H1 (cell line): ENCODE data around the gene OR52K1. TPM values are rescaled to one million over a fixed set of nuclear protein-coding genes. Genes with fewer than 3 reads are reported as not detected.

Experiments
- CTCF ChIA-PET: fragments of 300-600 bp; sonication (Branson Sonifier 250); formaldehyde crosslinking; loops from one replicate; lab custom pipeline; 2021; ENCODE audit not compliant: partially characterized antibody; lab: Charles Lee
- POLR2A ChIA-PET: fragments of 300-600 bp; sonication (Branson Sonifier 250); formaldehyde crosslinking; loops from one replicate; lab custom pipeline; 2021; ENCODE audit warnings: inconsistent platforms; ENCODE audit not compliant: partially characterized antibody; lab: Charles Lee
- DNase-seq, 2 experiments: peaks; one replicate each; pipeline versions ENCODE4 v3.0.0 to v3.0.0-alpha.2; 2010 to 2022; ENCODE audit warnings: low spot score in 2 of 2, low read depth in 1 of 2, mixed read lengths in 1 of 2
- FAIRE-seq: peaks from 2 replicates; lab custom pipeline; 2011; peaks lifted over from hg19 to GRCh38; lab: Jason Lieb, UNC
- H2AFZ ChIP-seq: 2 replicates; pipeline ENCODE4 v1.8.1; 2012; ENCODE audit warnings: low read length, inconsistent platforms
- H2AK5ac ChIP-seq: 2 replicates; pipeline ENCODE4 v1.6.1; 2013; ENCODE audit warnings: low read depth, low read length
- H2BK120ac ChIP-seq: replicated peaks from 2 replicates; pipeline ENCODE3; 2013; ENCODE audit warnings: low read depth, low read length, inconsistent platforms
- H2BK12ac ChIP-seq: 2 replicates; pipeline ENCODE4 v1.6.1; 2013; ENCODE audit warnings: low read depth, low read length
- H2BK15ac ChIP-seq: 2 replicates; pipeline ENCODE4 v1.6.1; 2013; ENCODE audit warnings: low read length
- H2BK20ac ChIP-seq: 2 replicates; pipeline ENCODE4 v1.6.1; 2013; ENCODE audit warnings: low read length
- H2BK5ac ChIP-seq: 2 replicates; pipeline ENCODE4 v1.6.1; 2013; ENCODE audit warnings: low read depth, low read length
- H3K14ac ChIP-seq: 2 replicates; pipeline ENCODE4 v1.6.1; 2013; ENCODE audit warnings: inconsistent platforms; ENCODE audit not compliant: insufficient read length
- H3K18ac ChIP-seq: 2 replicates; pipeline ENCODE4 v1.6.1; 2013; ENCODE audit warnings: low read length; ENCODE audit errors: extremely low read depth
- H3K23ac ChIP-seq: 2 replicates; pipeline ENCODE4 v1.6.1; 2013; ENCODE audit warnings: inconsistent platforms; ENCODE audit not compliant: insufficient read length
- H3K23me2 ChIP-seq: 2 replicates; pipeline ENCODE4 v1.6.1; 2013; ENCODE audit warnings: low read depth, low read length
- H3K27ac ChIP-seq: 2 replicates; pipeline ENCODE4 v1.6.1; 2011; ENCODE audit warnings: low read depth, low read length, inconsistent platforms
- H3K27me3 ChIP-seq, 4 experiments: replicated peaks in 1 of 4; 1 replicate in 1 of 4; 2 replicates in 3 of 4; pipeline versions ENCODE4 v1.6.1 to v1.8.1; 2011 to 2013; ENCODE audit warnings: low read length in 3 of 4, mild to moderate bottlenecking in 3 of 4, inconsistent platforms in 2 of 4, mixed read lengths in 2 of 4, moderate library complexity in 1 of 4; ENCODE audit not compliant: control insufficient read depth in 3 of 4, insufficient read depth in 3 of 4; ENCODE audit errors: extremely low read depth in 1 of 4
- H3K36me3 ChIP-seq, 4 experiments: 2 replicates each; pipeline versions ENCODE4 v1.6.1 to v1.8.1; 2011 to 2013; ENCODE audit warnings: mild to moderate bottlenecking in 4 of 4, low read length in 3 of 4, moderate library complexity in 2 of 4, control low read depth in 1 of 4, inconsistent platforms in 1 of 4; ENCODE audit not compliant: insufficient read depth in 4 of 4, control insufficient read depth in 2 of 4
- H3K4ac ChIP-seq: replicated peaks from 2 replicates; pipeline ENCODE3; 2013; ENCODE audit warnings: low read length, low read depth, mixed read lengths, inconsistent platforms; ENCODE audit not compliant: insufficient read length
- H3K4me1 ChIP-seq, 4 experiments: replicated peaks in 1 of 4; 1 replicate in 1 of 4; 2 replicates in 3 of 4; pipeline versions ENCODE4 v1.6.1 to v1.8.1; 2011 to 2013; ENCODE audit warnings: low read length in 3 of 4, inconsistent platforms in 2 of 4, mixed read lengths in 1 of 4; ENCODE audit not compliant: insufficient read depth in 4 of 4, control insufficient read depth in 3 of 4
- H3K4me2 ChIP-seq, 2 experiments: 2 replicates each; pipeline versions ENCODE4 v1.6.1 to v1.8.1; 2011 to 2013; ENCODE audit warnings: low read depth in 2 of 2, low read length in 2 of 2, control low read depth in 1 of 2, inconsistent platforms in 1 of 2, mild to moderate bottlenecking in 1 of 2; ENCODE audit not compliant: insufficient read depth in 1 of 2
- H3K4me3 ChIP-seq, 4 experiments: fragments of 200-600, 300-600 bp in 1 of 4; sonication (generic), shearing (Covaris generic), sonication (Bioruptor Twin) in 1 of 4; 2 replicates each; pipeline versions ENCODE4 v1.5.1 to v1.8.1; 2011 to 2016; ENCODE audit warnings: low read length in 4 of 4, low read depth in 3 of 4, control low read depth in 2 of 4, inconsistent platforms in 2 of 4, mild to moderate bottlenecking in 2 of 4, mixed read lengths in 1 of 4, moderate library complexity in 1 of 4; ENCODE audit not compliant: insufficient read depth in 2 of 4; ENCODE audit errors: extremely low read depth in 1 of 4
- H3K56ac ChIP-seq: replicated peaks from 2 replicates; pipeline ENCODE3; 2013; ENCODE audit warnings: low read depth, mild to moderate bottlenecking, mixed read lengths, low read length, inconsistent platforms; ENCODE audit not compliant: insufficient read length
- H3K79me1 ChIP-seq: 2 replicates; pipeline ENCODE4 v1.6.1; 2013; ENCODE audit warnings: low read depth, low read length, control low read depth
- H3K79me2 ChIP-seq, 2 experiments: 2 replicates each; pipeline versions ENCODE4 v1.6.1 to v1.8.1; 2012 to 2013; ENCODE audit warnings: low read length in 2 of 2, mild to moderate bottlenecking in 2 of 2, inconsistent platforms in 1 of 2; ENCODE audit not compliant: insufficient read depth in 2 of 2, control insufficient read depth in 1 of 2
- H3K9ac ChIP-seq, 4 experiments: replicated peaks in 1 of 4; 1 replicate in 1 of 4; 2 replicates in 3 of 4; pipeline versions ENCODE4 v1.6.1 to v1.8.1; 2011 to 2013; ENCODE audit warnings: low read depth in 3 of 4, low read length in 3 of 4, control low read depth in 2 of 4, mild to moderate bottlenecking in 2 of 4, moderate library complexity in 2 of 4, inconsistent platforms in 1 of 4; ENCODE audit errors: extremely low read depth in 1 of 4
- H3K9me3 ChIP-seq, 2 experiments: 2 replicates each; pipeline versions ENCODE4 v1.6.1 to v1.8.1; 2012 to 2013; ENCODE audit warnings: mild to moderate bottlenecking in 2 of 2, moderate library complexity in 2 of 2, control low read depth in 1 of 2, inconsistent platforms in 1 of 2, low read depth in 1 of 2, low read length in 1 of 2, mixed read lengths in 1 of 2; ENCODE audit not compliant: insufficient read depth in 2 of 2
- H4K20me1 ChIP-seq, 2 experiments: replicated peaks in 1 of 2; 2 replicates each; pipeline versions ENCODE3 to v1.8.1; 2011 to 2013; ENCODE audit warnings: inconsistent platforms in 2 of 2, low read length in 2 of 2, mild to moderate bottlenecking in 1 of 2; ENCODE audit not compliant: insufficient read depth in 2 of 2, control insufficient read depth in 1 of 2
- H4K5ac ChIP-seq: 2 replicates; pipeline ENCODE4 v1.6.1; 2013; ENCODE audit warnings: low read length, low read depth, mixed read lengths, inconsistent platforms; ENCODE audit not compliant: insufficient read length
- H4K8ac ChIP-seq: 2 replicates; pipeline ENCODE4 v1.8.0; 2013; ENCODE audit warnings: mild to moderate bottlenecking, moderate library complexity, low read length, inconsistent platforms; ENCODE audit not compliant: insufficient read depth; ENCODE audit errors: extremely low read depth
- H4K91ac ChIP-seq: replicated peaks from 2 replicates; pipeline ENCODE3; 2013; ENCODE audit warnings: low read length, mixed read lengths, inconsistent platforms; ENCODE audit not compliant: insufficient read length
- CHD1 ChIP-seq: IDR thresholded peaks from 2 replicates; pipeline ENCODE4 v1.6.1; 2012; ENCODE audit warnings: low read depth, low read length, improper control_type of control experiment
- HDAC6 ChIP-seq: IDR thresholded peaks from one replicate; pipeline ENCODE4 v1.7.1; 2012; ENCODE audit warnings: low read depth, mild to moderate bottlenecking, inconsistent platforms, low read length, moderate library complexity
- POLR2A ChIP-seq, 2 experiments: IDR thresholded peaks; 1 replicate in 1 of 2; 2 replicates in 1 of 2; pipeline ENCODE4 v1.6.1; 2011; ENCODE audit warnings: low read depth in 2 of 2, low read length in 2 of 2, mild to moderate bottlenecking in 2 of 2; ENCODE audit errors: control extremely low read depth in 1 of 2
- POU5F1 ChIP-seq: IDR thresholded peaks from 2 replicates; pipeline ENCODE4 v1.6.1; 2011; ENCODE audit warnings: low read depth, mild to moderate bottlenecking, low read length, moderate library complexity
- SIN3A ChIP-seq, 2 experiments: IDR thresholded peaks in 1 of 2; conservative IDR thresholded peaks in 1 of 2; 2 replicates each; pipeline ENCODE4 v1.6.1; 2011 to 2012; ENCODE audit warnings: low read length in 2 of 2, improper control_type of control experiment in 1 of 2, low read depth in 1 of 2, mild to moderate bottlenecking in 1 of 2
- SP1 ChIP-seq: IDR thresholded peaks from 2 replicates; pipeline ENCODE4 v1.6.1; 2011; ENCODE audit warnings: low read depth, low read length
- SP2 ChIP-seq: IDR thresholded peaks from 2 replicates; pipeline ENCODE4 v1.6.1; 2012; ENCODE audit warnings: mild to moderate bottlenecking, low read length, inconsistent platforms
- TAF1 ChIP-seq: IDR thresholded peaks from 2 replicates; pipeline ENCODE4 v1.6.1; 2011; ENCODE audit warnings: mild to moderate bottlenecking, low read depth, low read length
- WGBS, 2 experiments: shearing (Covaris generic) in 1 of 2; methylation state at CpG; one replicate each; pipeline versions ENCODE4 v1.1.6 to v1.1.7; 2013 to 2015; ENCODE audit warnings: low lambda C conversion rate in 2 of 2, mixed read lengths in 2 of 2, inconsistent platforms in 1 of 2, low coverage in 1 of 2, missing lambda C conversion rate in 1 of 2; ENCODE audit not compliant: insufficient replicate concordance in 2 of 2, insufficient coverage in 1 of 2, insufficient read length in 1 of 2; ENCODE audit errors: extremely low coverage in 1 of 2, missing lambda C conversion rate in 1 of 2; 5-methylcytosine and 5-hydroxymethylcytosine counted together
- polyA plus RNA-seq, 7 experiments: library from polyadenylated mRNA; depleted of rRNA in 3 of 7; stranded (reverse) in 5 of 7; unstranded in 2 of 7; fragments of >200 nt in 5 of 7; fragments of 200-250 nt in 2 of 7; gene quantifications; 1 replicate in 5 of 7; 2 replicates in 1 of 7; 4 replicates in 1 of 7; pipeline versions ENCODE4 v1.2.1 to v1.2.3, GENCODE V29; 2011 to 2013; ENCODE audit warnings: missing spikeins in 2 of 7, mixed read lengths in 2 of 7
- total RNA-seq: library from RNA; stranded (reverse); fragmentation: NEBNext Ultra II Directional; extraction: Animal tissue kit (Norgen Biotek cat#: 25700); gene quantifications from 2 replicates; pipeline ENCODE4 v1.2.1, GENCODE V29; 2021
- TF ChIP-seq, protein P1 (sequence below): IDR thresholded peaks from 2 replicates; pipeline ENCODE4 v1.6.1; 2011; ENCODE audit warnings: low read length, improper control_type of control experiment

The OR52K1 gene
- total and polyA plus RNA-seq, 2 of the 8 experiments (the other 6 are each of a cell fraction or from before 2014, with no cell fraction given): not detected

DNA sequence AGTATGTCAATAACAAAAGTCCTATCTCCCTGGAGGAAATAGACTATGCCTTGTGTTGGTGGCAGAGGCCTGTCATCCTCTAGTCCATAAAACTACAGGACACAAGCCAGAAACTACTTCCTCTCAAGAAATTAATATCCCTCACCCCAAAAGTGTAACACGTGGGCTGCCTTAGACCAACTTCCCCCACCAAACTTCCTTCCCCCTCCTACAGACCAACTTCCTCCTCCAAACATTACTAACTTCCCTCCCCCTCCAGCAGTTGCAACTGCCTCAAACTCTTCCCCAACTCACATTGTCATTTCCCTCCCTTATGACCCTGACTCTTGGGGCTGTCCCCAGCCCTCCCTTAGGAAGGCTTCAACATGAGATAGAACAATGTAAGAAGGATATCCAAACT lies 27.0 kb upstream of the OR52K1 start:
- Histone ChIP-seq H2BK20ac (no peak overlapping the region), H4K91ac (no peak overlapping the region), H2AK5ac (no peak overlapping the region), H3K9ac (no peak overlapping the region), H3K36me3 (no peaks in the 10 kb centered on the region; a peak in 1 of 8 replicates), H3K4me3 (no peak overlapping the region), H3K79me2 (no peaks in the 10 kb centered on the region), H3K14ac (no peak overlapping the region), H3K23me2 (no peaks in the 10 kb centered on the region), H2BK120ac (no peak overlapping the region), H3K9me3 (peaks cover 5 to 6% of the 10 kb centered on the region in 2 experiments; a peak in 3 of 4 replicates), H4K5ac (no peak overlapping the region), H4K8ac (no peak overlapping the region), H3K4me2 (no peak overlapping the region), H3K23ac (no peak overlapping the region), H3K56ac (no peak overlapping the region), H3K4ac (no peak overlapping the region), H2BK5ac (no peak overlapping the region), H3K27me3 (no peaks in the 10 kb centered on the region), H4K20me1 (no peaks in the 10 kb centered on the region), H2AFZ (no peak overlapping the region), H3K18ac (no peak overlapping the region), H2BK12ac (no peak overlapping the region), H3K27ac (no peak overlapping the region), H3K79me1 (no peaks in the 10 kb centered on the region), H3K4me1 (no peaks in the 10 kb centered on the region), H2BK15ac (0 out of 2 replicates have a peak overlapping the region, but pooled peaks have one; percentile 3)
- DNase-seq: no peak
- WGBS, 2 experiments: 78% methylated on average over 1 of the region's 1 CpG; no CpG with 5 or more reads in 1 of the 2 experiments
- FAIRE-seq: no peak
- POLR2A ChIA-PET: no interaction called here
- TF ChIP-seq HDAC6 (no peak), CHD1 (no peak), POU5F1 (no peak), POLR2A (IDR thresholded peaks at IDR 0.05; ENCODE audit: control extremely low read depth in 1 of 2, low read depth in 2 of 2, low read length in 2 of 2) (no peak), SP1 (no peak), TAF1 (no peak), SIN3A (conservative IDR thresholded peaks at IDR 0.05 in 1 of 2, IDR thresholded peaks at IDR 0.05 in 1 of 2; ENCODE audit: low read depth in 1 of 2, low read length in 2 of 2) (no peak), SP2 (no peak)
- TF ChIP-seq, protein P1, sequence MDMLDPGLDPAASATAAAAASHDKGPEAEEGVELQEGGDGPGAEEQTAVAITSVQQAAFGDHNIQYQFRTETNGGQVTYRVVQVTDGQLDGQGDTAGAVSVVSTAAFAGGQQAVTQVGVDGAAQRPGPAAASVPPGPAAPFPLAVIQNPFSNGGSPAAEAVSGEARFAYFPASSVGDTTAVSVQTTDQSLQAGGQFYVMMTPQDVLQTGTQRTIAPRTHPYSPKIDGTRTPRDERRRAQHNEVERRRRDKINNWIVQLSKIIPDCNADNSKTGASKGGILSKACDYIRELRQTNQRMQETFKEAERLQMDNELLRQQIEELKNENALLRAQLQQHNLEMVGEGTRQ: no peak
- CTCF ChIA-PET: no interaction called here
